Upper lobe of left lung (tissue), 6 donors: Measurements from ENCODE around the gene PDZD2. TPM values are rescaled to one million over a fixed set of nuclear protein-coding genes. Genes with fewer than 3 reads are reported as not detected.

Experiments
- ATAC-seq, 2 donors: fragments of 200-7000 bp; cut with Tn5 transposase; one replicate each; pipeline ENCODE4 v1.9.1; 2022; ENCODE audit warnings: mild to moderate bottlenecking in 2 of 2, moderate library complexity in 2 of 2; ENCODE audit not compliant: low FRiP score in 2 of 2
- DNase-seq, 2 donors: peaks; one replicate each; pipeline ENCODE4 v3.0.0-alpha.2; 2019 to 2020
- H3K27ac ChIP-seq, 4 donors: fragments of 200-600 bp; sonication (generic); one replicate each; pipeline ENCODE4 v1.5.1; 2016 to 2019
- H3K27me3 ChIP-seq, 4 donors: fragments of 200-600 bp; sonication (generic); one replicate each; pipeline ENCODE4 v1.5.1; 2017 to 2019
- H3K36me3 ChIP-seq, 4 donors: fragments of 200-600 bp; sonication (generic); one replicate each; pipeline ENCODE4 v1.5.1; 2016 to 2019
- H3K4me1 ChIP-seq, 4 donors: fragments of 200-600 bp; sonication (generic); one replicate each; pipeline ENCODE4 v1.5.1; 2018 to 2019
- H3K4me3 ChIP-seq, 4 donors: fragments of 200-600 bp; sonication (generic); one replicate each; pipeline ENCODE4 v1.5.1; 2017 to 2019; ENCODE audit warnings: mild to moderate bottlenecking in 2 of 4, moderate library complexity in 1 of 4
- H3K9me3 ChIP-seq, 4 donors: fragments of 200-600 bp; sonication (generic); one replicate each; pipeline ENCODE4 v1.5.1; 2018 to 2019
- EP300 ChIP-seq, 4 donors: sonication (generic); formaldehyde crosslinking; IDR thresholded peaks; one replicate each; pipeline ENCODE4 v1.5.1; 2017; ENCODE audit warnings: antibody characterized with exemption in 4 of 4, control low read depth in 2 of 4
- POLR2A ChIP-seq, 4 donors: fragments of 450-650 bp; IDR thresholded peaks; one replicate each; pipeline ENCODE4 v1.5.1; 2016 to 2017; ENCODE audit warnings: antibody characterized with exemption in 4 of 4, mild to moderate bottlenecking in 2 of 4
- POLR2AphosphoS5 ChIP-seq, 2 donors: sonication (generic); formaldehyde crosslinking; IDR thresholded peaks; one replicate each; pipeline ENCODE4 v1.5.1; 2017; ENCODE audit warnings: antibody characterized with exemption in 2 of 2
- WGBS, 2 donors: methylation state at CpG; one replicate each; pipeline ENCODE4 v1.1.5; 2017 to 2018; 5-methylcytosine and 5-hydroxymethylcytosine counted together
- total RNA-seq, 6 donors: library from RNA; depleted of rRNA in 4 of 6; stranded (reverse); fragments of >200 nt in 4 of 6; gene quantifications; one replicate each; pipeline versions ENCODE4 v1.1.0 to v1.2.1, GENCODE V29; 2016 to 2021
- TF ChIP-seq, protein P1 (sequence below), 6 experiments: fragments of 450-650 bp in 4 of 6; fragments of 200-600 bp in 2 of 6; sonication (generic) in 2 of 6; IDR thresholded peaks; one replicate each; pipeline ENCODE4 v1.5.1; 2016 to 2019; ENCODE audit warnings: antibody characterized with exemption in 6 of 6
- donor health status: DM: no; HTN: no; CAD: no; lungs with moderate emphysema.
- donor health status: DM: no; HTN: yes; CAD: no; lungs with severe emphysema.

Gene PDZD2
- total RNA-seq, 6 donors from 2014 or later: 53.4 to 73.6 (median 68.4) TPM

DNA sequence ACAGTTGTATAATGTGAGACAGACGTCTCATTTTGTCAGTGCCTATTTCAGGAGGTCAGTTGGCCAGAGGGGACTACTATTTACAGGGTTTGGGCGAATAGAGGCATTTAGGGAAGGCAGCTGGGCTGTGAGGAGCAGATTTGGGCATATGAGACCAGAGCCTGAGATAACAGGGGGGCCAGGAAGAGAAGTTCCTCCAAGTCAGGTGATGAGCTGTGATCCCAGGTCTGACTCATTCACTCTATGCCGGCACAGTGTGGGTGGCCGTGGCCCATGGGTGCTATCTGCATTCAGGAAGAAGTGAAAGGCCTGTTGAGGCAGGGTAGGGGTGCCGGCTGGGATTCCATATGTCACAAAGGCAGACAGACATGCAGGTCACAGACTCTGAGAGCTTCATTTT is 142.8 kb downstream of the PDZD2 start:
- DNase-seq: no peak
- TF ChIP-seq, protein P1, sequence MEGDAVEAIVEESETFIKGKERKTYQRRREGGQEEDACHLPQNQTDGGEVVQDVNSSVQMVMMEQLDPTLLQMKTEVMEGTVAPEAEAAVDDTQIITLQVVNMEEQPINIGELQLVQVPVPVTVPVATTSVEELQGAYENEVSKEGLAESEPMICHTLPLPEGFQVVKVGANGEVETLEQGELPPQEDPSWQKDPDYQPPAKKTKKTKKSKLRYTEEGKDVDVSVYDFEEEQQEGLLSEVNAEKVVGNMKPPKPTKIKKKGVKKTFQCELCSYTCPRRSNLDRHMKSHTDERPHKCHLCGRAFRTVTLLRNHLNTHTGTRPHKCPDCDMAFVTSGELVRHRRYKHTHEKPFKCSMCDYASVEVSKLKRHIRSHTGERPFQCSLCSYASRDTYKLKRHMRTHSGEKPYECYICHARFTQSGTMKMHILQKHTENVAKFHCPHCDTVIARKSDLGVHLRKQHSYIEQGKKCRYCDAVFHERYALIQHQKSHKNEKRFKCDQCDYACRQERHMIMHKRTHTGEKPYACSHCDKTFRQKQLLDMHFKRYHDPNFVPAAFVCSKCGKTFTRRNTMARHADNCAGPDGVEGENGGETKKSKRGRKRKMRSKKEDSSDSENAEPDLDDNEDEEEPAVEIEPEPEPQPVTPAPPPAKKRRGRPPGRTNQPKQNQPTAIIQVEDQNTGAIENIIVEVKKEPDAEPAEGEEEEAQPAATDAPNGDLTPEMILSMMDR (IDR thresholded peaks at IDR 0.05): no peak
- TF ChIP-seq EP300 (IDR thresholded peaks at IDR 0.05) (no peak), POLR2A (IDR thresholded peaks at IDR 0.05) (no peak), POLR2AphosphoS5 (IDR thresholded peaks at IDR 0.05) (no peak)
- Histone ChIP-seq H3K9me3 (no peaks in the 10 kb centered on the region), H3K4me3 (no peak overlapping the region), H3K4me1 (no peaks in the 10 kb centered on the region), H3K27ac (no peak overlapping the region), H3K36me3 (no peaks in the 10 kb centered on the region), H3K27me3 (no peaks in the 10 kb centered on the region)
- 81 to 87% methylated on average over 5 of the region's 5 CpGs for WGBS, 2 donors
- peak in 1 of 2 donors; percentile 16 for ATAC-seq

DNA sequence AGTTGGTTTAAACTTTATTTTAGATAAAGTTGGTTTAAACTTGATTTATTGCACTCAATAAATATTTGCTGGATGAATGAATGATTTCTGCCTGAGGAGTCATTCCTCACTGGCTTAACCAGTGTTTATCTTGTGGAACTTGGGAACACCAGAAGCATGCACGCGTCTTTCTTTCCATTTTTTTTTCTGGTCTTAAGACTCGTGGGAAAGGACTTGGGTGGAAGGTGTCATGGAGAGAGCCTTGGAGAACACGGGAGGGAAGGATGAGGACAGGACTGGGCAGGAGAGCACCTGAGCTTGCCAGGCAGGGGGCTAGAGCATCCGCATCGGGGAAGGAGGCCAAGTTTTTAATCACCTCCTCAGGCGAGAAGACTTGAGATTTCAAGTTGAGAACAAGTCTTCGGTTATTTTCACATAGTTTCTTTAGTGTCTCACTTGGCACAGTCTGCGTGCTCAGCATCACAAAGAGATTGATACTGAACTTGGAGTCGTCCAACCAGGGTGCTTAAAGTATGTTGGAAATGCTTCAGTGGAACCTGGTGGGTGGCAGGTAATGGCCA is 144.2 kb downstream of the PDZD2 start:
- 72 to 79% methylated on average over 10 of the region's 10 CpGs for WGBS, 2 donors
- TF ChIP-seq POLR2AphosphoS5 (IDR thresholded peaks at IDR 0.05) (no peak), POLR2A (IDR thresholded peaks at IDR 0.05) (no peak), EP300 (IDR thresholded peaks at IDR 0.05) (no peak)
- TF ChIP-seq, protein P1 (IDR thresholded peaks at IDR 0.05): no peak
- no peaks in the 10 kb centered on the region for H3K36me3 ChIP-seq
- ATAC-seq (no peak), DNase-seq (no peak)
- no peak overlapping the region for H3K4me3 ChIP-seq
- no peaks in the 10 kb centered on the region for H3K9me3 ChIP-seq
- H3K27ac ChIP-seq: no peak overlapping the region
- no peaks in the 10 kb centered on the region for H3K4me1 ChIP-seq
- no peaks in the 10 kb centered on the region for H3K27me3 ChIP-seq

DNA sequence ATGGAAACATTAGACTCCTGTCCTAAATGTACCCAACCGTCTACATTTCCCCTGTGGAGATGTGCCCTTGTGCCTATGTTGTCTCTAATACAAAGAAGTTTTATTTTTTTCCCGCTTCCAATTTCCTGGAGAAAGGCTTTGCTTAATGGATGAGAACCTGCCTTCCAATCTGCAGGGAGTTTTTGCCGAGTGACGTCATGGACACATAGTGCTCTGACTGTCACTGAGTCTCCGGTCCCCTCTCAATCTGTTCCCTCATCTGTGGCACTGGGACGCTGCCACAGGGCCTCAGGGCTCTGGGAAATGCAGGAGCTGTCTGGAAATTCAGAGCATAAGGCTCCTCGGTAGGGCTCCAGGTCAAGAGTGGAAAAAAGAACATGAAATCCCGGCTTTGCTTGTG is 144.8 kb downstream of the PDZD2 start:
- H3K27ac ChIP-seq: no peak overlapping the region
- WGBS, 2 donors: 90 to 95% methylated on average over 8 of the region's 8 CpGs
- H3K4me3 ChIP-seq: no peak overlapping the region
- ATAC-seq: no peak
- no peaks in the 10 kb centered on the region for H3K9me3 ChIP-seq
- H3K36me3 ChIP-seq: no peaks in the 10 kb centered on the region
- H3K4me1 ChIP-seq: no peaks in the 10 kb centered on the region
- TF ChIP-seq POLR2A (IDR thresholded peaks at IDR 0.05): no peak
- TF ChIP-seq, protein P1 (IDR thresholded peaks at IDR 0.05): no peak
- TF ChIP-seq EP300 (IDR thresholded peaks at IDR 0.05): no peak
- no peak for TF ChIP-seq POLR2AphosphoS5 (IDR thresholded peaks at IDR 0.05)
- no peak for DNase-seq
- H3K27me3 ChIP-seq: no peaks in the 10 kb centered on the region

DNA sequence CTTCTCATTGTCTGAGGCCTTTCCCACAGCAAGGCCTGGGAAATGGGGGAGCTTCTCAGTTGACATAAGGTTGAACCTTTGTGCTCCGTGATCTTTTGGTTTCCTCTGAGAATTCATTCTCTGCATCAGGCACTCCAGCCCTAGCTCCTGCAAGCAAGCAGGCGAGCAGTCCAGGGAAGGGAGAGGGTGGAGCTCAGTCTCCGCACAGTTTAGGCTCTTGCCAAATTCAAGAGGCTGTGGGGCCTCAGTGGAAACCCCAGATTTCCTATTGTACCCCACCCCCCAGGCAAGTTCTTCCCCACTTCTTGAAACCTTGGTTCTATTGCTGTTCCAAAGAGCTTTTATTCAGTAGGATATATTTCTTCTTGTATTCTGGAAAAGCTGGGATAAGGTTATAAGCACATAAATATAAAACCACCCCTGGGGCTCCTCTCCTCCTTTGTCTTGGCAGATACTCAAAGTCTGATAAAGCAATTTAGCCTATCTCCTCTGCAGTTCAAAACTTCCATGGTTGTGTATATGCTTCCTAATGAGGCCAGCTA is 147.2 kb downstream of the PDZD2 start:
- Histone ChIP-seq H3K27me3 (no peaks in the 10 kb centered on the region), H3K4me1 (no peaks in the 10 kb centered on the region), H3K36me3 (no peaks in the 10 kb centered on the region), H3K27ac (no peak overlapping the region), H3K9me3 (no peaks in the 10 kb centered on the region), H3K4me3 (no peak overlapping the region)
- 75 to 85% methylated on average over 3 of the region's 3 CpGs for WGBS, 2 donors
- no peak for DNase-seq
- ATAC-seq: peak in 1 of 2 donors; percentile 45
- TF ChIP-seq POLR2A (IDR thresholded peaks at IDR 0.05): no peak
- no peak for TF ChIP-seq EP300 (IDR thresholded peaks at IDR 0.05)
- TF ChIP-seq, protein P1 (IDR thresholded peaks at IDR 0.05): no peak
- no peak for TF ChIP-seq POLR2AphosphoS5 (IDR thresholded peaks at IDR 0.05)

DNA sequence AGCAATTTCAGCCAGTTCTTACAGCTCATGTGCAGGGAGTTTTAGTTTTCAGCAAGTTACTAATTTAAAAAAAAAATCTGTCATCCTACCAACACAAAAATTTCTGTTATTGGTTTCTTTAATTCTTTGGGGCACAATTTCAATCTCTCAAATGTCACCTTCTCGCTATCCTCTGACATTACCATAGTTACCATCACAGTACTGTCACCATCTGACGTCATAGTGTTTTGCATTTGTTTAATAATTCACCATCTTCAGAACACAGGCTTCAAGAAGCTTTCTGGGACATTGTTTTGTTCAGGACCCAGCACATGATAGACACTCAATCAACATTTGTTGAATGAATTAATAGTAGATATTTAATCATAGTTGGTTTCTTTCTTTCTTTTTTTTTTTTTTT is 155.1 kb downstream of the PDZD2 start:
- WGBS, 2 donors: 78 to 88% methylated on average over 2 of the region's 2 CpGs
- Histone ChIP-seq H3K27ac (no peak overlapping the region), H3K36me3 (no peaks in the 10 kb centered on the region), H3K4me1 (no peaks in the 10 kb centered on the region), H3K27me3 (no peaks in the 10 kb centered on the region), H3K9me3 (no peaks in the 10 kb centered on the region), H3K4me3 (no peak overlapping the region)
- ATAC-seq (no peak), DNase-seq (no peak)
- TF ChIP-seq, protein P1 (IDR thresholded peaks at IDR 0.05): no peak
- no peak for TF ChIP-seq POLR2A (IDR thresholded peaks at IDR 0.05)
- no peak for TF ChIP-seq POLR2AphosphoS5 (IDR thresholded peaks at IDR 0.05)
- TF ChIP-seq EP300 (IDR thresholded peaks at IDR 0.05): no peak
